ENCODE measurements around the gene COQ2.

DNA sequence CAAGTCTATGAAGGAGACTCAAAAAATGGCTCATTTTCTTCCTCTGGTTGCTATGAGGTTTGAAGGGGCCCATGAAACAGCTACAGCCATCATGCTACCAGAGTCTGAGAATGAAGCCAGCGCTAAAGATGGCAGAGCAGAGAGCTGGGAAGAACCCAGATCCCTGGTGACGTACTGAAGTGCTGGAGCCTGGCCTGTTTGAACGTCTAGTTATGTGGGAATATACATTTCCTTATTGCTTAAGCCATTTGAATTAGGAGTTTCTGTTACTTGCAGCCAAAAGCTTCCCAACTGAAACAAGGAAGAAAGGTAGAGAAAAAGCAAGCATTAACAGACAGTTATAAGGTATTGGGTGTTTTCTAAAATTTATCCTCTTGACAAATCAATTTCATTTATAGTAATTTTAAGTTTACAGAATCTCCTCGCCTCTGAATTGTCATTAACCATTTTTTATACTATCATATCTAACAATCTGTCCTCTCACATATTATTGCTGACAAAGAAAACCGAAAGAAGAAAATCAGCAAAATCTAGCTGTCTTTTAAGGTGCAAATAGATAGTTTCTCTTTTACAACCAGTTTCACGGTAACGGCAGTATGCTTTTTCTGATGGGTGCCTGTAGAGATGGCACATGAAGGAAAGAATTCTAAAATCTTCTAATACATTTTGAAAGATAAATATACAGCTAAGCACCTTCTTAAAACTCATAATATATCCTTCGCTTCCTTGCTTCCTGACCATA is 8.9 kb upstream of the COQ2 start:
- TF ChIP-seq, protein P1, sequence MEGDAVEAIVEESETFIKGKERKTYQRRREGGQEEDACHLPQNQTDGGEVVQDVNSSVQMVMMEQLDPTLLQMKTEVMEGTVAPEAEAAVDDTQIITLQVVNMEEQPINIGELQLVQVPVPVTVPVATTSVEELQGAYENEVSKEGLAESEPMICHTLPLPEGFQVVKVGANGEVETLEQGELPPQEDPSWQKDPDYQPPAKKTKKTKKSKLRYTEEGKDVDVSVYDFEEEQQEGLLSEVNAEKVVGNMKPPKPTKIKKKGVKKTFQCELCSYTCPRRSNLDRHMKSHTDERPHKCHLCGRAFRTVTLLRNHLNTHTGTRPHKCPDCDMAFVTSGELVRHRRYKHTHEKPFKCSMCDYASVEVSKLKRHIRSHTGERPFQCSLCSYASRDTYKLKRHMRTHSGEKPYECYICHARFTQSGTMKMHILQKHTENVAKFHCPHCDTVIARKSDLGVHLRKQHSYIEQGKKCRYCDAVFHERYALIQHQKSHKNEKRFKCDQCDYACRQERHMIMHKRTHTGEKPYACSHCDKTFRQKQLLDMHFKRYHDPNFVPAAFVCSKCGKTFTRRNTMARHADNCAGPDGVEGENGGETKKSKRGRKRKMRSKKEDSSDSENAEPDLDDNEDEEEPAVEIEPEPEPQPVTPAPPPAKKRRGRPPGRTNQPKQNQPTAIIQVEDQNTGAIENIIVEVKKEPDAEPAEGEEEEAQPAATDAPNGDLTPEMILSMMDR (IDR thresholded peaks at IDR 0.05) = no peak
- TF ChIP-seq POLR2A (IDR thresholded peaks at IDR 0.05) (no peak), EP300 (IDR thresholded peaks at IDR 0.05) (no peak)

Measured in gastroesophageal sphincter (tissue), 3 donors.